Left lobe of liver (tissue), 2 donors: ENCODE data around the gene EEF1AKMT3. TPM values are rescaled to one million over a fixed set of nuclear protein-coding genes. Genes with fewer than 3 reads are reported as not detected.

Experiments used
- ATAC-seq: fragments of 200-7000 bp; cut with Tn5 transposase; one replicate; pipeline ENCODE4 v1.9.1; 2020; ENCODE audit warnings: mild to moderate bottlenecking, moderate library complexity
- DNase-seq: peaks from one replicate; pipeline ENCODE4 v3.0.0-alpha.2; 2020; ENCODE audit warnings: low spot score
- total RNA-seq: library from RNA; stranded (reverse); gene quantifications from one replicate; pipeline ENCODE4 v1.2.1, GENCODE V29; 2021
- donor health status: DM: no; HTN: no; CAD: no; lungs with moderate emphysema.
- donor health status: DM: no; HTN: yes; CAD: no.

The EEF1AKMT3 gene
- total RNA-seq, 1 donor from 2014 or later, result 6.0 TPM

DNA sequence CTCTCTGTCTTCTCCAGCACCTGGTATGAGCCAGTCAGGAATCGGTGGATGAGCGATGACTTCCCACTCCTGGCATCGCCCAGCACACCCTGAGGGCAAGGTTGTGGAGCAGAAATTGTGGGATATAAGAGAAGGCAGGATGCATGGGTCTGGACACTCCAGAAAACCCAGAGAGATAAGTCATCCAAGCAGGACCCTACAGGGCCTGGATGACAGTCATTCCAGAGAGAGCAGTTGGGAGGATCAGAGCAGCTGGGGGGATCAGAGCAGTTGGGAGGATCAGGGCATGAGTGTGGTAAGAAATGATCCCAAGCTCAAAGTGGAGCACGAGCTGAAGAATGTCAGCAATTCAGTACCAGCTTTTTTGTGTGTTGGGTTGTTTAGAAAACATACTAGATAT is 37.8 kb upstream of the EEF1AKMT3 start:
- no peak for DNase-seq
- ATAC-seq, result no peak

DNA sequence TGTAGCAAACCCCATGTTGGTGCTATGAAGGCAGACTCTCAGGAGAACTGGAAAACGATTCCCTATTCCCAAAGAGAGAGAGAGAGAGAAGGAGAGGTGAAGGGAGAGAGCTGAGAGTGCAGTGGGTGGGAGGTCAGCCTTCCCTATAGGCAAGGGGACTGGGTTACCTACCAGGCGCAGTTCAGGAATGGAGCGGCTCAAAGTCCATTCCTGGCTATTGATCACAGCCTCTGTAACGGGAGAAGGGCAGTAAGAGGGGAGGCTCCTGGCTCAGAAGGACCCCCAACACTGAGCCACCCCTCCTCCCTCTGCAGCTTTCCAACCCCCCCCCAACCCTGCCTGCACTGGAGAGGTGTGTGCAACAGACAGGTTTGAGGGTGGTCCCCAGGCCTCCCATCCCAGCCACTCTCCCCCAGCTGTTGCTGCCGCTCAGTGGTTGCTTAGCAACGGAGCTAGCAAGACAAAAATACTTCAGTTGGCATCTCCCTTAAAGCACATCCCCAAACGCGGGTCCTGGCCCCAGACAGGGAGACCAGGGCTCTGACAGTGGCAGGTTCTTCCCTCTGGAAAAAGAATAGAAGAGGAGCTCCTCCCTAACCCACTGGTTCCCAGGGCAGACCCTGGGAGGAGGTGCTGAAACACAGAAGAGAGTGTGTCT is 37.1 kb upstream of the EEF1AKMT3 start:
- peak; percentile 51 for ATAC-seq
- no peak for DNase-seq

DNA sequence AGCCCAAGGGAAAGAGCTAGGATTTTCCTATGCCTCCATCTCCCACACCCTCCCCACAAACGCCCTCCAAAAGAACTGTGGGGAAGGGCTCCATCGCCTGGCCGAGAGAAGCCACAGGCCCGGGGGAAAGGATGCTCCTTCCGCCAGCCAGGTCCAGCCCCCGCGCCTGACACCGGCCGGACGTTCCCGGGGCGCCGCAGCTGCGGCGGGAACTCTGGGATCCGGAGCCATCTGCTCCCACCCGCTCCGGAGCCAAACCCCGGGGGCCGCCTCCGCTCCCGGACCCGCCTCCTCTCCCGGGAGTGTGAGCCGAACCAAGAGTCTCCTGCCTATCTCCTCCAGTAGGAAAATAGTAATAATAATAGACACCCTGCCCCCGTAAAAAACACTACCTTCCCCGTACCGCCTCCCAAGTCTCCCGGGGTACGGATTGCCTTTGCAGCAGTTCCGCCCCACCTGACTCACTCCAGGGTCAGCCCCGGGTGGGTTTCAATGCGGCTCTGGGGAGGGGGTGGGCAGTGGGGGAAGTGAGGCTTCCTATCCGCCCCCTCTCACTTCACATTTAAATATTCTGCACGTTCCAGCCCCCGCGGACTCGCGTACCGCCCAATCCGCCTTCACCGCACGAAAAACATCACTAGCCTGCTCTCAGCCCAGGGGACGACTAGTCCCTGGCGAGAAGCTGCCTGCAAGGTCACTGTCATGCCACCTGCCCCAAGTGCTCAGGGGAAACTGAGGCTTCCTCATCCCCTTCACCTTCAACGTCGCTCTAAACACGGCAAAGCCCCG is 36.3 kb upstream of the EEF1AKMT3 start:
- no peak for DNase-seq
- peak; percentile 37 for ATAC-seq

DNA sequence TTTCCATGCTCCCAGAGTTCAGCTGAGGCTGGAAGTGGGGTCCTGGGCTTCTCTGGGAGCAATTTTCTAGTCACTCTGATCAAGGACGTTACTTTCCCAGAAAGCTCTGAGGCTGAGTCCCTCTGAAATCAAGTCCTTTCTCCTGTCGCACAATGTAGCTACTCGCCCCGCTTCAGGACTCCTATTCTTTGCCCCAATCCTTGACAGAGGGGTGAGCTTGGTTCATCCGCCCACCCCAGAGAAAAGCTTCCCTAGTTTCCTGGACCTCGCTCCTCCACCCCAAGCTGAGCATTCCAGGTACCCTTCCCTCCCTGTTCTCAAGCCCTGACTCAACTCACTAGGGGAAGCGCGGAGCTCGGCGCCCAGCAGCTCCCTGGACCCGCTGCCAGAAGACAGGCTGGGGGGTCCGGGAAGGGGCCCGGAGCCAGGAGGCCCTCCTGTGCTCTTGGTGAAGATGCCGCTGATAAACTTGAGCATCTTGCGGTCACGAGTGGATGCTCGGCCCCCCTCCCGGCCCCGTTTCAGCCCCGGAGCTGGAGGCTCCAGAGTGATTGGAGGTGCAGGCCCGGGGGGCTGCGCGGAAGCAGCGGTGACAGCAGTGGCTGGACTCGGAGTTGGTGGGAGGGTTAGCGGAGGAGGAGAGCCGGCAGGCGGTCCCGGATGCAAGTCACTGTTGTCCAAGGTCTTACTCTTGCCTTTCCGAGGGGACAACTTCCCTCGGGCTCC is 35.5 kb upstream of the EEF1AKMT3 start:
- DNase-seq (no peak), ATAC-seq (no peak)

DNA sequence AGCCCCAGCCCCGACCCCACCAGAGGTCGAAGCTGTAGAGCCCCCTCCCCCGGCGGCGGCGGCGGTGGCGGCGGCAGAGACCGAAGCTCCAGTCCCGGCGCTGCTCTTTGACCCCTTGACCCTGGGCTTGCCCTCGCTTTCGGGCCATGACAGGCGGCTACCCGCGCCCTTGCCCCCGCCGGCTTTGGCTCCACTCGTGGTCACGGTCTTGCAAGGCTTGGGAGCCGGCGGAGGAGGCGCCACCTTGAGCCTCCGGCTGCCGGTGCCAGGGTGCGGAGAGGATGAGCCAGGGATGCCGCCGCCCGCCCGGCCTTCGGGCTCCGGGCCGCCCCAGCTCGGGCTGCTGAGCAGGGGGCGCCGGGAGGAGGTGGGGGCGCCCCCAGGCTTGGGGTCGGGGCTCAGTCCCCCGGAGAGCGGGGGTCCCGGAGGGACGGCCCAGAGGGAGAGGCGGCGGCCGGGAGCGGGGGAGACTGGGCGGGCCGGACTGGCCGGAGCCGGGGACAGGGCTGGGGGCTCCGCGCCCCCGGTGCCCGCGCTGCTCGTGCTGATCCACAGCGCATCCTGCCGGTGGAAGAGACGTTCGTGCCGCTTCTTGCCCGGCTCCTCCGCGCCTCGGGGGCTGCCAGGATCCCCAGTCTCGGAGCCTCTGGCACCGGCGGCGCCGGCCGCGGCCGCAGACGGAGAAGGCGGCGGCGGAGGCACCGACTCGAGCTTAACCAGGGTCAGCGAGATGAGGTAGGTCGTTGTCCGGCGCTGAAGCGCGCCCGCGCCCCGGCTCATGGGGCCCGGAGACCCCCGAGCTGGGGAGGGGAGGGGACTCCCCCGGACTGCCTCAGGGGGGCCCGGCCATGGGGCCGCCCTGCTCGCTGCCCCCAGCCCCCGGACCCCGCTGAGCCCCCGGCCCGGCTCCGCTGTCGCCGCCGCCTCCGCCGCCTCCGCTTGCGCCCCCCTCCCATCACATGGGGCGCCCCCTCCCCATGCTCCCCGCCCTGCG is 34.6 kb upstream of the EEF1AKMT3 start:
- no peak for DNase-seq

DNA sequence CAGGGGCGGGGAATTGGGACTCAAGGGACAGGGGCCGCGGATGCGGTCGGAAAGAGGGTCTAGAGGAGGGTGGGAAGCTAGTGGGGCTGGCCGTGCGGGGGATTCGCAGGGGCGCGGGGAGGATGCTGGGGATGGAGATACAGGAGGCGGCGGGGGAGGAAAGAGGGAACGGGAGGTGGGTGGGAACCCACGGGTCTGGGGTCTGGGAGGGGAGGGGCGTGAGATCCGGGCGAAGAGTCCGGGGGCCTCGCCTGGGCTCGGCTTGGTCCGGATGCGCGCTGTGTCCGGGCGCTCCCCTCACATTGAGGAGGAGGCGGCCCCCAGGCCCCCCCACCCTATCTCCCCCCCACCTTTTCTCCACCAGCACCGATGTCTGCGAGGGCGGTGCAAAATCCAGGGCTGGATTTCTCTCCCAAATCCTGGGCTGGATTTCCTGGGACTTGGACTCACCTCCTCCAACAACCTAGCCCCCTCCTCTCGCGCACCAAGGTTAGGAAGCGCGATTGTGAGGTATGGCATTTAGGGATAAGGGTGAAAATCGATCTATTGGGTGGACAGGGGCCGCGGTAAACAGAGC is 33.7 kb upstream of the EEF1AKMT3 start, which contains the start of gene AGAP2:
Gene AGAP2, minus strand, starts transcription at position 82 of the 577 bp plus-strand sequence. CDS start 496 bp downstream, outside the sequence.
- DNase-seq, result no peak
- no peak for ATAC-seq

More for the DNA sequence above, 34.6 kb upstream of the EEF1AKMT3 start:
- peak; percentile 13 for ATAC-seq

DNA sequence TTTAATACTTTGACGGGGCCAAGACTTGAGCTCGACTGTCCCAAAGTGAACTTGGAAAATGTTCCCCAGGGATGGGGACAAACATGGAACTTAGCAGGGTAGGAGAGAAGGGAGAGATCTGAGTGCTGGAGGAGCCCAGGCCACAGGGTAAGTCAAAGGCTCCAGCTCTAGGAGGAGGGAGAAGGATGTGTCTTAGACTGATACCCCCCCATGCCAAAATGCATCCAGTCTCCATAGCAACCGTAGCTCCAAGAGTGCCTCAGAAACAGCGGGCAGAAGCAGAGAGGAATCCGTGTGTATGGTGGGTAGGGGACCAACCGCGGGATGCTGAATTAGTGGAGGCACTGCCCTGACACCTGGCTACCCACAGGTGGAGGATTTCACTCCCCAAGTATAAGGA is 33.0 kb upstream of the EEF1AKMT3 start:
- DNase-seq (no peak), ATAC-seq (no peak)

DNA sequence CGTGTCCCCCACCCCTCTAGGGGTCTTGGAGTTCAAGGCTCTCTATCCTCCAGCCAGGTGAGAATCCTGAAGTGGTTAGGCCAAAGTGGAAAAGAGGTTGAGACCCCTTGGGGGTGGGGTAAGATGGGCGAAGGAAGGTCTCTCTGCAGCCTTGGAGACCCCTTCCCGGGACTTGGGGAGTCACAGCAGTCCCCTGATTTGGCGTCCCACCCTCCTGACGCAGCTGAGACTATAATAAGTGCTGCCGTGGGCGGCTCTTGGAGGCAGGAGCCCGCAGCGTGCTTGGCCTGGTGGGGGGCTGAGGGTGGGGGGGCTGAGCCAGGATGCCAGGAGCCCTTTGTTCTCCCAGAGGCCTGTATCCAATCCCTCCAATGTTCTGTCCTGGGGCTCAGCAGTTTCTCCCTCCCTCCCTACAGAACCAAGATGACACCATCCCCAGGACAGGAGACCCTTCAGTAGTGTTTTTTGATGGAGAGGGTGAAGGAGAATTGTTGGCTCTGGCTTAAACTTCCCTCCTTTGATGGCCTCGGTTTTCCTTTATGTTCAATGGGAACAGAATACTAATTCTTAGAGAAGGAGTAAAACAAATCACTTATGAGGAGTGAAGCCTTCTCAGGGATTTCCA is 32.4 kb upstream of the EEF1AKMT3 start:
- no peak for ATAC-seq
- no peak for DNase-seq

DNA sequence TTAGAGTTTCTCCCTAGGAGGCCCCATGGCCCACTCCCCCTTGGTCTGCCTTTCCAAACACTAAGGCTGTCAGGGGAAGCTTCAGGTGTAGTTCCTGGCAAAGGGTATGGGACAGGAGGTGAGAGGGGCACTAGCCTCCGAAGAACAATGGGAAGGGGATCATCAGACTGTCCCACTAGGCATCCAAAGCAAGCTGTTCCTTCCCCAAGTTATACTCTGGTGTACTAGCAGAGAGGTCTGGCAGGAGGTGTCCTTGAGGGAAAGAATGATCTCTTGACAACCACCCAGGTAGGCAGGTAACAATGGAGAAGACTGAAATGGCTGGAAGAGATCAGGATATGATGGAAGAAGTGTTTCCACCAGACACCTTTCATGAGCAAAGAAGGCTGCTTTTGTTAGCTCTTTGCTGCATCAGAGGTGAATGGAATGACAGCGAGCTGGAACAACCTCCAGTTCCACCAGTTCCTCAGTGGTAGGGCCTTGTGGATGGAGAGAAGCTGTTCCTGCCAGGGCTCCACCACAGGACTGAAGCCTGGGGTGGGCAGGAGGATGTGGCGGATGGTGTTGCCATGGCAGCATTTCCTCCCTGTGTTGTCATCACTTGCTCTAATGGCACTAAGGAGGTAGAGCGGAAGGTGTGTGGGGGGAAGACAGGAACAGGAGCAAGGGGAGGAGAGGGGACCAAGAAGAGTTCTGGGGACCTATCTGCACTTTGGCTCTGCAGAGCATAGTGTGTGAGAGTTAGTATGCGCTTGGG is 31.6 kb upstream of the EEF1AKMT3 start:
- ATAC-seq (no peak), DNase-seq (no peak)

DNA sequence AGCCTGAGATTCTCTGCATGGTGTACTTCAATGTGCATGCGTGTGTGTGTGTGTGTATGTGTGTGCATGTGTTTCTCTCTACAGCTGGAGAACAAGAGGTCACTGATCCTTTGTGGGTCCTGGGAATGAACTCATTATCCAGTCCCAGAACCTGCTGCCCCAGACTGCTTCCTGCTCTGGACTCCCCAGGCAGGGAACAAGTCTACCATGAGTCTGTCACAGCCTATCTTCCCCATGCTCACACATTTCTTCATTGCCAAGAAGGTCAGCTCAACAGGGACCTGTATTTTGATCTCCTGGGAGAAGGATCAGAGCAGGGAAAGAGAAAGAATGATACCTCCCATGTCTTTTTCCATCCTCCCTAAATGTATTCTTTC is 31.0 kb upstream of the EEF1AKMT3 start:
- DNase-seq (no peak), ATAC-seq (no peak)

DNA sequence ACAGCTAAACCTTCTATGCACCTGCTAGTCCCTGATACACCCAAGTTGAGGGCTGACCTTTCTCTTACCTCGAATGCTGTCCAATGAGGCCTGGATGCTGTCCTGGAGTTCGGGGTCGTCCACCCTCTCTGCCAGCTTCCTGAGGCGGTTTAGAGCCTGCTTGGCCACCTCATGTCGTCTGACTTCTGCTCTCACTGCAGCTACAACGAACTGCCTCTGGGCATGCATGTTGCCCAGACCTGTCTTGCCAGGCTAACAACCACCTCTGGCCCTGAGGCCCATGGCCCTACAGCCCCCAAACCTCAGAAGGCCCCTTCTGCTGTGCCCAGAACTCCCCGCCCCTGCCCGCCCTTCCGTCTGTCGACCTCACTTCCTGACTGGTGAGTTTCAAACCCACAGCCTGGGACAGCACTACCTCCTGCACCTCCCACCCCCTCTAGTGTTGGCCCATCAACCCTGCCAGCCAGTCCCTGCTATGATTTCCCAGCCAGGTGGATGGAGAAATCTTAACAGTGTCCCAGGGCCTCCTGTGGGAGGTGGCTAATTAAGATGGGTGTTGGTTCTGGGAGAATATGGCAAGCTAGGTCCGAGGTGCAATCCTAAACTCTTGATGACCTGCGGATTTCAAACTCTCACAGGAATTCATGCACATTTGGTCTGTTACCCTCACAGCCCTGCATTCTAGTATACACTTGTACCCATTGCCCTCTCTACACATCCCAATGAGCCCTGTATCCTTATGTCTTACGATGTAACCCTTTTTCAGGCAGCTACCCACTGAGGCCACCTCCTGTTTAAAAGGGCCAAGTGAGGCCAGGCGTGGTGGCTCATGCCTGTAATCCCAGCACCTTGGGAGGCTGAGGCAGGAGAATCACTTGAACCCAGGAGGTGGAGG is 30.3 kb upstream of the EEF1AKMT3 start:
- no peak for DNase-seq
- no peak for ATAC-seq

DNA sequence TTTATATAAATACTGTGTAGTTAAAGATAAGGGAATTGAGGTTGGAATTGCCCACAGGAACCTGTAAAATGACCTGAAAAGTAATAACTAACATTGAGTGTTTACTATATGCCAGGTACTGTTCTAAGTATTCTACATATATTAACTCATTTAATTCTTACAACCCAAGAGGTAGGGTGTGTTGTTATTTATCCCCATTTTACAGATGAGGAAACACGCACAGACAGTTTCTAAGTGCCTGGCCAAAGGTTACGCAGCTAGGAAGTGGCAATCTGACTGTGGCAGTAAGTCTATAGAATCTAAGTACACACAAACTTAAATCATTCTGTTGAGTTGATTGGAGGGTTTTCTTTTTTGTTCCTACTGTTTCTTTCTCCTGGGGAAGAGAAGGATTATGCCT is 28.6 kb upstream of the EEF1AKMT3 start:
- DNase-seq, result no peak
- ATAC-seq, result no peak

DNA sequence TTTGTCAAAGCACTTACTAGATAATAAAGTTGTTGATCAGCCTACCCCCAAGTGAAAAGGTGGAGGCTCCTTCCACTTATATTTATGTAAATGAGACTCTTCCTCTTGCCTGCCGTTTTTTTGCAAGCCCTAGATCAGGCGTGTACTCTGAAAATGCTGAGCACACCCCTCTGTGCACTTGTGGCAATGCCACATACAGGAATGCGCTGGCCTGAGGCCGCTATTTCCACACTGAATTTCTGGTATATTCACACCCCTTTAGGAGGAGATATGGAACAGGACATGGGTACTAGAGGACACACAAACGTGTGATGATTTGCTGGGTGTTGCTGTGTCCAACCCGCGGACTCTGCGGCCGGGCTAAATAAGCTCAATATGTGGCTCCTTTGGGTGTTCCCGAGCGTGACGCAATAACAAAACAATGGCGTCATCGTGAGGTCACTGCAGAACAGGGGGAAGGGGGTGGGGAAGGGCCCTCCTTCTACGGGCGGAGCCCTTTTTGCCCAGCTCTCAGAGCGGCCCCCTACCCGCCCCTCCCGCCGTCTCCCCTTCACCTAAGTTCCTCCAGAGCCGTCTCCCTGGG is 28.1 kb upstream of the EEF1AKMT3 start:
- DNase-seq, result peak; percentile 68
- peak; percentile 56 for ATAC-seq

DNA sequence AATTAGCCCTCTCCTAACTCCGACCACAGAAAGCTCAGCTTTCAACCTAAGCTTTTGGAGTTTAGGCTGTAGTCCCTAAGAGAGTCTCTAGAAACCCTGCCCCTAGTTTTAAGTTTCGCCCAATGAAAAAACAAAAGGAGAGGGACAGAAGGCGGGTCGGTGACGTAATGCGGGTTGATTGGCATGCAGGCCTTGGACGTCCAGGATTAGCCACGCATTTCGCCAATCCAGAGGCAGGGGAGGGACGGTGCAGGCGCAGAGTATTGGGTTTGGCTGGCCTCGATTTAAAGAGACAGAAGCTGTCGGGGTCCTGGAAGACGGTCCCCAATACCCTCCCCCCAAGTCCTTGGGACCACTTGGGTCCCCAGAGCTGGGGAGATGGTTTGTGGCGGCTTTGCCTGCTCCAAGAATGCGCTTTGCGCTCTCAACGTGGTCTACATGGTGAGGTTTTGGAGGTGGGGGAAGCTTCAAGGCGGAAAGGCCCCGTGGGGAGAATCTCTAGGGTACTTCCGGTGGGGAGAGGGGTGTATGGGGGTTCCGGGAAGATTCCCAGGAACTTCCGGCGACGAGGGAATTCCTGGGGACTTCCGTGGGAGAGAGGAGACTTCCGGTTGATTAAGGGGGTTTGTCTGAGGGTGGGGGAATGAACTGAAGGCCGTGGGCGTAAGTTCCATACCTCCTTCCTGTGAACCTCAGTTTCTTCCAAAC is 27.5 kb upstream of the EEF1AKMT3 start, which contains the start of gene TSPAN31:
Gene TSPAN31, plus strand, starts transcription at position 263 of the 708 bp plus-strand sequence. Its CDS starts 116 bp downstream, at position 379.
- DNase-seq (peak; percentile 95), ATAC-seq (peak; percentile 93)

DNA sequence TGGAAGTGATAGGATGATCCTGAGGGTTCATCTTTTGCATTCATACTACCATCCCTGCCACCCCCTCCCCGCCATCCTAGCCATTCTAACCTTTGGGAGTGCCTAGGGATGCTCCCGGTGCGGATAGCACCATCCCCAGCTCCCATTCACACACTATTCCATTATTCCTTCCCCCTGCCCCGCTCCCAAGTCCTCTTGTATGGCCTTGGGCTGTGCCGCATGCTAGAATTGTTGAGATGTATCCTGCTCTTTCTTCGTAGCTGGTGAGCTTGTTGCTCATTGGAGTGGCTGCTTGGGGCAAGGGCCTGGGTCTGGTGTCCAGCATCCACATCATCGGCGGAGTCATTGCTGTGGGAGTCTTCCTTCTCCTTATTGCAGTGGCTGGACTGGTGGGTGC is 26.9 kb upstream of the EEF1AKMT3 start:
- ATAC-seq (peak; percentile 10), DNase-seq (no peak)

DNA sequence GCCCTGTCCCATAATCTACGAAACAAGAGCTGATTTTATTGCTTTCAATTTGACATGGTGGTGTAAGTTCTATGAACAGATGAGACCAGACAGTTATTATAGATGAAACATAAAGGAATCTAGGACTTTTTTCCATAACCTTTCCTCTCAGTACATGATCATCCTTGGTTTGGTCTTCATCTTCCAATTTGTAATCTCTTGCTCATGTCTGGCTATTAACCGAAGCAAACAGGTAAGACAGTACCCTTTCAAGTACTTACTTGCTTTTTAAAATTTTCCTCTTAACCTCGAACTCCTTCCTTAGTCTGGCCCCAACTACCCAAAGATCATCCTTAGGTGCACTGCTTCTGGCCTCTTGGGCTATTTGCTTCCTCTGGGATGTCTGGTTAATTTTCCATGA is 26.4 kb upstream of the EEF1AKMT3 start:
- DNase-seq (no peak), ATAC-seq (no peak)

DNA sequence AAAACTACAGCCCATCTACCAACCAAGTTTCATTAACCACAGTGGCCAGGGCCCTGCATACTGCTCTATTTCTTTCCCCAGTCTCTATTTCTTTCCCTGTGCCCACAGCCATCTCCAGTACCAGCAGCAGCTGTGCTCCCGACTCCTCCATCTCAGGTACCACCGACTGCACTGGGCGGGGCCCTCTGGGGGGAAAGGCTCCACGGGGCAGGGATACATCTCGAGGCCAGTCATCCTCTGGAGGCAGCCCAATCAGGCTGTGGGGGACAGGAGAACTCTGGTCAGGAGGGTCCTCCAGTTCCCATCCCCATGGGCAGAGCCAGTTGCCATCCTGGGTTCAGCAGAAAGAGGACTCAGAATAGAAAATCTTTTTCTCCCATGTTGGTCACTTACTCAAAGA is 23.4 kb upstream of the EEF1AKMT3 start:
- ATAC-seq, result no peak
- DNase-seq, result no peak
